LNCAP (cell line): Measurements from ENCODE around the gene C16orf78.

ENCODE experiments used
- CTCF ChIP-seq: fragments of 450-650 bp; IDR thresholded peaks from 2 replicates; pipeline ENCODE4 v1.5.1; 2017; ENCODE audit warnings: mild to moderate bottlenecking

Gene C16orf78

GRCh38 chr16:49373504-49373903, at the start of gene C16orf78:
C16orf78 (plus strand) TSS chr16:49373804; CDS start chr16:49373940, 136 bp downstream.
- TF ChIP-seq CTCF = no peak

GRCh38 chr16:49324703-49325102, 48.9 kb upstream of the C16orf78 start:
- no peak for TF ChIP-seq CTCF

- TF ChIP-seq CTCF = no peak
Observed at GRCh38 chr16:49327466-49327865, 46.1 kb upstream of the C16orf78 start.

- TF ChIP-seq CTCF = no peak
Observed at GRCh38 chr16:49328325-49328724, 45.3 kb upstream of the C16orf78 start.

GRCh38 chr16:49330562-49331201, 42.9 kb upstream of the C16orf78 start:
- no peak for TF ChIP-seq CTCF

- no peak for TF ChIP-seq CTCF
Observed at GRCh38 chr16:49332589-49333258, 40.9 kb upstream of the C16orf78 start.

- TF ChIP-seq CTCF = no peak
Observed at GRCh38 chr16:49333259-49333597, 40.4 kb upstream of the C16orf78 start.
